IMR-90 (cell line): Measurements from ENCODE around the gene MACROD1. TPM values are rescaled to one million over a fixed set of nuclear protein-coding genes. Genes with fewer than 3 reads are reported as not detected.

Experiments
- ATAC-seq: fragments of 200-7000 bp; cut with Tn5 transposase; 2 replicates; pipeline ENCODE4 v1.9.1; 2020; ENCODE audit warnings: low read depth, mild to moderate bottlenecking, moderate library complexity
- BruUV-seq: library from RNA; stranded (reverse); fragments of 400-500 nt; replicated peaks from 2 replicates; lab custom pipeline; 2021; lab: Mats Ljungman, UMichigan
- CTCF ChIA-PET: fragments of 300-600 bp; formaldehyde crosslinking; extraction: SDS; loops from one replicate; lab custom pipeline; 2021; ENCODE audit warnings: antibody characterized with exemption; lab: Yijun Ruan, JAX
- POLR2A ChIA-PET: fragments of 300-600 bp; sonication (Branson Sonifier 250); formaldehyde crosslinking; loops from one replicate; lab custom pipeline; 2022; ENCODE audit warnings: antibody characterized with exemption; ENCODE audit not compliant: unreplicated experiment; lab: Charles Lee
- DNase-seq: peaks from one replicate; pipeline ENCODE4 v3.0.0; 2013
- H2AFZ ChIP-seq: replicated peaks from 2 replicates; pipeline ENCODE3; 2013; ENCODE audit warnings: low read length, mild to moderate bottlenecking; ENCODE audit not compliant: poor library complexity
- H2AK5ac ChIP-seq: 2 replicates; pipeline ENCODE4 v1.6.1; 2013; ENCODE audit warnings: low read depth, low read length, inconsistent platforms
- H2AK9ac ChIP-seq: replicated peaks from 2 replicates; pipeline ENCODE3; 2013; ENCODE audit warnings: mild to moderate bottlenecking, low read depth, low read length, moderate library complexity; ENCODE audit not compliant: poor library complexity
- H2BK120ac ChIP-seq: 2 replicates; pipeline ENCODE4 v1.6.1; 2013; ENCODE audit warnings: low read depth, low read length, inconsistent platforms
- H2BK15ac ChIP-seq: 3 replicates; pipeline ENCODE4 v1.6.1; 2013; ENCODE audit warnings: low read depth, low read length, inconsistent platforms
- H2BK20ac ChIP-seq: 2 replicates; pipeline ENCODE4 v1.6.1; 2013; ENCODE audit warnings: low read depth, mild to moderate bottlenecking, inconsistent platforms, low read length, moderate library complexity
- H2BK5ac ChIP-seq: 2 replicates; pipeline ENCODE4 v1.6.1; 2013; ENCODE audit warnings: mild to moderate bottlenecking, low read depth, low read length, inconsistent platforms; ENCODE audit not compliant: poor library complexity, severe bottlenecking
- H3K14ac ChIP-seq: replicated peaks from 2 replicates; pipeline ENCODE4 v1.6.1; 2013; ENCODE audit warnings: low read depth, low read length, inconsistent platforms
- H3K18ac ChIP-seq: 2 replicates; pipeline ENCODE4 v1.6.1; 2013; ENCODE audit warnings: low read depth, low read length, control low read depth
- H3K23ac ChIP-seq: 2 replicates; pipeline ENCODE4 v1.6.1; 2013; ENCODE audit warnings: low read depth, low read length, inconsistent platforms
- H3K27ac ChIP-seq: 2 replicates; pipeline ENCODE4 v1.5.1; 2013; ENCODE audit warnings: mild to moderate bottlenecking, control low read depth, low read length; ENCODE audit not compliant: insufficient read depth
- H3K27me3 ChIP-seq: 2 replicates; pipeline ENCODE4 v1.6.1; 2013; ENCODE audit warnings: low read length; ENCODE audit not compliant: control insufficient read depth, insufficient read depth
- H3K36me3 ChIP-seq: 2 replicates; pipeline ENCODE4 v1.6.1; 2013; ENCODE audit warnings: low read length, mixed read lengths; ENCODE audit not compliant: control insufficient read depth, insufficient read depth
- H3K4ac ChIP-seq: 2 replicates; pipeline ENCODE4 v1.6.1; 2013; ENCODE audit warnings: low read depth, low read length, inconsistent platforms
- H3K4me1 ChIP-seq: 2 replicates; pipeline ENCODE4 v1.6.1; 2013; ENCODE audit warnings: low read length, mixed read lengths; ENCODE audit not compliant: control insufficient read depth, insufficient read depth
- H3K4me2 ChIP-seq: 2 replicates; pipeline ENCODE4 v1.6.1; 2013; ENCODE audit warnings: low read depth, mild to moderate bottlenecking, control low read depth, low read length, moderate library complexity
- H3K4me3 ChIP-seq: 2 replicates; pipeline ENCODE4 v1.5.1; 2013; ENCODE audit warnings: low read depth, mild to moderate bottlenecking, control low read depth, low read length, moderate library complexity; ENCODE audit not compliant: insufficient read depth
- H3K56ac ChIP-seq: 2 replicates; pipeline ENCODE4 v1.6.1; 2013; ENCODE audit warnings: low read length, inconsistent platforms; ENCODE audit not compliant: insufficient read depth; ENCODE audit errors: extremely low read depth
- H3K79me1 ChIP-seq, 2 experiments: 2 replicates each; pipeline ENCODE4 v1.6.1; 2013; ENCODE audit warnings: low read length in 2 of 2, inconsistent platforms in 1 of 2, low read depth in 1 of 2
- H3K9ac ChIP-seq: 2 replicates; pipeline ENCODE4 v1.6.1; 2013; ENCODE audit warnings: low read depth, low read length, control low read depth
- H3K9me1 ChIP-seq: 2 replicates; pipeline ENCODE4 v1.6.1; 2013; ENCODE audit warnings: low read length, inconsistent platforms; ENCODE audit not compliant: insufficient read depth
- H3K9me3 ChIP-seq: 2 replicates; pipeline ENCODE4 v1.6.1; 2013; ENCODE audit warnings: low read length; ENCODE audit not compliant: control insufficient read depth, insufficient read depth
- H4K20me1 ChIP-seq: 2 replicates; pipeline ENCODE4 v1.6.1; 2013; ENCODE audit warnings: low read length, inconsistent platforms; ENCODE audit not compliant: insufficient read depth
- H4K5ac ChIP-seq: 2 replicates; pipeline ENCODE4 v1.6.1; 2013; ENCODE audit warnings: mild to moderate bottlenecking, low read depth, low read length, control low read depth
- H4K8ac ChIP-seq, 2 experiments: 2 replicates each; pipeline ENCODE4 v1.6.1; 2013; ENCODE audit warnings: low read depth in 2 of 2, low read length in 2 of 2, control low read depth in 1 of 2, inconsistent platforms in 1 of 2
- H4K91ac ChIP-seq: 2 replicates; pipeline ENCODE4 v1.6.1; 2013; ENCODE audit warnings: low read depth, low read length, inconsistent platforms; ENCODE audit not compliant: insufficient read depth
- CEBPB ChIP-seq: IDR thresholded peaks from 2 replicates; pipeline ENCODE4 v1.6.1; 2012; ENCODE audit warnings: low read depth, low read length, improper control_type of control experiment
- FOS ChIP-seq: fragments of 150-350 bp; IDR thresholded peaks from 2 replicates; pipeline ENCODE4 v1.6.1; 2016; ENCODE audit warnings: low read depth, low read length
- MAFK ChIP-seq: IDR thresholded peaks from 2 replicates; pipeline ENCODE4 v1.6.1; 2012; ENCODE audit warnings: low read depth, low read length, improper control_type of control experiment
- MAZ ChIP-seq: IDR thresholded peaks from 2 replicates; pipeline ENCODE4 v1.6.1; 2012; ENCODE audit warnings: low read depth, mild to moderate bottlenecking, low read length, improper control_type of control experiment, moderate library complexity, borderline replicate concordance
- MXI1 ChIP-seq: IDR thresholded peaks from 2 replicates; pipeline ENCODE4 v1.6.1; 2012; ENCODE audit warnings: low read depth, mild to moderate bottlenecking, low read length, moderate library complexity, borderline replicate concordance
- RAD21 ChIP-seq: IDR thresholded peaks from 2 replicates; pipeline ENCODE4 v1.6.1; 2012; ENCODE audit warnings: low read length, improper control_type of control experiment
- RFX5 ChIP-seq: IDR thresholded peaks from 2 replicates; pipeline ENCODE4 v1.8.0; 2012; ENCODE audit warnings: low read depth, mild to moderate bottlenecking, low read length, moderate library complexity
- SMC3 ChIP-seq: fragments of 150-350 bp; IDR thresholded peaks from 2 replicates; pipeline ENCODE4 v1.6.1; 2016; ENCODE audit warnings: low read depth, mild to moderate bottlenecking, antibody characterized with exemption, low read length, moderate library complexity
- USF2 ChIP-seq: fragments of 150-350 bp; IDR thresholded peaks from 2 replicates; pipeline ENCODE4 v1.6.1; 2017; ENCODE audit warnings: mild to moderate bottlenecking, antibody characterized with exemption, low read length, low read depth
- WGBS, 2 experiments: methylation state at CpG; one replicate each; pipeline versions ENCODE4 v1.1.5 to v1.1.7; 2013; ENCODE audit warnings: missing lambda C conversion rate in 2 of 2; ENCODE audit not compliant: insufficient read length in 1 of 2; ENCODE audit errors: extremely low coverage in 2 of 2; 5-methylcytosine and 5-hydroxymethylcytosine counted together
- dilution Hi-C: fragments of 300-500 bp; cut with HindIII; formaldehyde crosslinking; loops from one replicate; pipeline ENCODE4 v1.14.3; 2018; ENCODE audit warnings: low sequenced_read_pairs; ENCODE audit not compliant: unreplicated experiment
- in situ Hi-C: fragments of 300-500 bp; cut with MboI; formaldehyde crosslinking; loops from 3 replicates; pipeline ENCODE4 v1.14.3; 2019; ENCODE audit warnings: low sequenced_read_pairs, inconsistent platforms, mixed read lengths
- intact Hi-C: fragments of 100-400 bp; cut with micrococcal nuclease; formaldehyde crosslinking; loops from 2 replicates; pipeline ENCODE4 v1.10.0; 2022
- polyA plus RNA-seq, 3 experiments: library from polyadenylated mRNA; depleted of rRNA; stranded (reverse); fragments of >200 nt; gene quantifications; 2 replicates each; pipeline ENCODE4 v1.2.3, GENCODE V29; 2012; ENCODE audit warnings: low replicate concordance in 1 of 3
- total RNA-seq: library from RNA; depleted of rRNA; stranded (reverse); fragments of >200 nt; gene quantifications from 2 replicates; pipeline ENCODE4 v1.2.3, GENCODE V29; 2012

The MACROD1 gene
- total and polyA plus RNA-seq, 2 of the 4 experiments (the other 2 are of a cell fraction): 2.5 to 9.3 TPM

- Histone ChIP-seq H4K5ac (no peak overlapping the region), H3K14ac (no peak overlapping the region), H3K9me3 (no peaks in the 10 kb centered on the region), H2BK120ac (no peak overlapping the region), H3K27ac (no peak overlapping the region), H4K8ac (no peak overlapping the region), H3K36me3 (no peaks in the 10 kb centered on the region), H2AK9ac (no peak overlapping the region), H4K91ac (no peak overlapping the region), H2AK5ac (no peak overlapping the region), H3K18ac (no peak overlapping the region), H2BK15ac (no peak overlapping the region), H3K4me1 (no peaks in the 10 kb centered on the region), H3K79me1 (no peaks in the 10 kb centered on the region), H3K9ac (no peak overlapping the region), H2BK20ac (no peak overlapping the region), H4K20me1 (peaks cover 12% of the 10 kb centered on the region; the same call in 1 of the 2 replicates), H3K9me1 (0 out of 2 replicates have a peak, but pooled peaks cover 3% of the 10 kb centered on the region), H3K4me2 (no peak overlapping the region), H3K27me3 (peaks cover 7% of the 10 kb centered on the region; the same call in 1 of the 2 replicates), H3K56ac (no peak overlapping the region), H3K4me3 (no peak overlapping the region), H3K23ac (no peak overlapping the region), H2AFZ (no peak overlapping the region), H3K4ac (no peak overlapping the region), H2BK5ac (no peak overlapping the region)
- ATAC-seq (no peak), DNase-seq (no peak)
- no TSS peak for BruUV-seq
- no peak for TF ChIP-seq MXI1
- no peak for TF ChIP-seq RFX5
- no peak for TF ChIP-seq MAZ
- TF ChIP-seq FOS: no peak
- no peak for TF ChIP-seq SMC3
- TF ChIP-seq USF2: no peak
- no peak for TF ChIP-seq RAD21
- TF ChIP-seq CEBPB: no peak
- no peak for TF ChIP-seq MAFK
- dilution Hi-C loops (no loop called here), intact Hi-C loops (no loop called here), in situ Hi-C loops (no loop called here)
- 87% methylated on average over 3 of the region's 9 CpGs; no CpG with 5 or more reads in 1 of the 2 experiments for whole genome bisulfite sequencing, 2 experiments
- ChIA-PET POLR2A (no interaction called here), CTCF (no interaction called here)
Measured at GRCh38 chr11:64072871-64073270, 93.0 kb downstream of the MACROD1 start.
